K562 treated with DMSO at 1 percent for 4 hours (cell line): ENCODE data around the gene PPIP5K2. TPM values are rescaled to one million over a fixed set of nuclear protein-coding genes. Genes with fewer than 3 reads are reported as not detected.

Source experiments
- total RNA-seq: library from RNA; unstranded; fragments of 300-600 nt; gene quantifications from 2 replicates; pipeline ENCODE4 v1.2.3, GENCODE V29; 2022; ENCODE audit not compliant: insufficient read depth

PPIP5K2 gene
- 33.1 and 39.6 TPM in 2 replicates for total RNA-seq

DNA sequence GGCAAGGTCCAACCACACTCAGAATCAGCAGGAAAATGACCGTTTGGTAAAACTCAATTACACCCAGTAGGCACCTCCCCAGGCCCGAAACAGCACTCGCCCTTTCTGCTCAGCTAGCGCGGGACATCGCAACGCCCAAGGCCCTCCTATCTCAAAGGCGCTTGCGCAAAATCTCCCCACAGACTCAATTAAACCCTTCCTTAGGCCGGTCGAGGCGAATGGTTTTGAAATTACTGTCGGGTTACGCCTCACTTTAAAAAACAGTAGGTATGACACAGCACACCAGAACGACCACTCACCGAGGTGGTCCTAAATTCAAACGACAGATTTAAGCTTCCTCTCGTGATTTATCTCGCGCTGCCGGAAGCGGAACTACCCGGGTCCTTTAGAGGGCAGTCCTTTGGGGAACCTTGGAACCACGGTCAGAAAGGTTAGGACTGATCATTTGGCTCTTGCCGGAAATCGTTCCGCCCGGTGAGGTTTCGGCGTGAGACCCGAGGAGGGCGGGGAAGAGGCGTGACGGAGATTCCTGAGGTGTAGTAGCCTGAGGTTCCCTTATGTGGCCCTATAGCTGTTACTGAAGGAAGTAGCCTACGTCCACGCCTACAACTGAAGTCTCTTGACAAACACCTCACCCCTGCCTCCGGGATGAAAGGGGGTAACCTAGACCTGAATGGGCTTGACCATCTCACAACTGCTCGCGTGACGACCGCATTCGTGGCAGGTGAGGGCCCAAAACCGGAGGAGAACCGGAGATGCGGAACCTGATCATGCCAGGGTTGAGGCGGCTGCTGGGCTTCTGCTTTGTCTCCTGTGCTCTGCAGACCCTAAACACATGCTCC, at the start of gene PPIP5K2, which contains the start of gene GIN1:
PPIP5K2 (plus strand) TSS at position 537 of the 842 bp plus-strand sequence. CDS start 9,289 bp downstream, outside the sequence.
GIN1 (minus strand) TSS at position 374 of the 842 bp plus-strand sequence. CDS start 11,431 bp downstream, outside the sequence.

GRCh38 chr5:103258368-103258956, 138.4 kb downstream of the PPIP5K2 start, which contains the start of gene MACIR:
Gene MACIR, plus strand, starts transcription at chr5:103258763. Its CDS starts 17,157 bp downstream, at chr5:103275920.

Other genes starting within 250 kb of the PPIP5K2 start
- gene GIN1, start 163 bp upstream of the PPIP5K2 start, total RNA-seq: 2.7 and 3.4 TPM in 2 replicates
- 4.5 and 5.3 TPM in 2 replicates for gene MACIR, start 138.5 kb downstream of the PPIP5K2 start, total RNA-seq